GM06990 (cell line): ENCODE data around the gene COL27A1.

Source experiments
- DNase-seq: peaks from one replicate; pipeline ENCODE4 v3.0.0-alpha.2; 2011; ENCODE audit not compliant: insufficient read length; ENCODE audit errors: extremely low read depth
- H3K27me3 ChIP-seq: replicated peaks from 2 replicates; pipeline ENCODE4 v1.6.0; 2011; ENCODE audit warnings: low read length; ENCODE audit not compliant: control insufficient read depth, insufficient read depth
- H3K36me3 ChIP-seq: 2 replicates; pipeline ENCODE4 v1.5.1; 2011; ENCODE audit warnings: low read length; ENCODE audit not compliant: control insufficient read depth, insufficient read depth
- H3K4me3 ChIP-seq: replicated peaks from 2 replicates; pipeline ENCODE4 v1.5.1; 2011; ENCODE audit warnings: low read depth, mild to moderate bottlenecking, control low read depth, low read length
- CTCF ChIP-seq: IDR thresholded peaks from 2 replicates; pipeline ENCODE4 v1.5.1; 2011; ENCODE audit warnings: low read length, control low read depth, mild to moderate bottlenecking, inconsistent platforms; ENCODE audit not compliant: insufficient read depth, poor library complexity, severe bottlenecking

COL27A1 gene

GRCh38 chr9:114339130-114339908 lies 184.0 kb downstream of the COL27A1 start:
- Histone ChIP-seq H3K36me3 (peaks cover 71% of the 10 kb centered on the region), H3K27me3 (no peaks in the 10 kb centered on the region)
- peak; percentile 69 for DNase-seq

GRCh38 chr9:114341152-114341830 lies 186.0 kb downstream of the COL27A1 start:
- no peak for TF ChIP-seq CTCF
- H3K36me3 ChIP-seq = peaks cover 71% of the 10 kb centered on the region
- DNase-seq = no peak
- H3K4me3 ChIP-seq = no peak overlapping the region
- H3K27me3 ChIP-seq = no peaks in the 10 kb centered on the region

More at GRCh38 chr9:114339130-114339908, 184.0 kb downstream of the COL27A1 start:
- peak; percentile 89 for TF ChIP-seq CTCF
- H3K4me3 ChIP-seq = no peak overlapping the region

GRCh38 chr9:114341991-114342390 lies 186.7 kb downstream of the COL27A1 start:
- Histone ChIP-seq H3K27me3 (no peaks in the 10 kb centered on the region), H3K4me3 (no peak overlapping the region), H3K36me3 (peaks cover 73% of the 10 kb centered on the region)
- DNase-seq = no peak
- TF ChIP-seq CTCF = no peak

- peaks cover 73% of the 10 kb centered on the region for H3K36me3 ChIP-seq
- TF ChIP-seq CTCF = no peak
- H3K27me3 ChIP-seq = no peaks in the 10 kb centered on the region
- no peak overlapping the region for H3K4me3 ChIP-seq
- DNase-seq = no peak
These were observed 187.6 kb downstream of the COL27A1 start for GRCh38 chr9:114342755-114343440.

GRCh38 chr9:114343471-114344187 lies 188.3 kb downstream of the COL27A1 start:
- DNase-seq = no peak
- Histone ChIP-seq H3K27me3 (no peaks in the 10 kb centered on the region), H3K36me3 (peaks cover 74% of the 10 kb centered on the region), H3K4me3 (no peak overlapping the region)
- no peak for TF ChIP-seq CTCF
